Measurements from ENCODE around the gene SOX13.
A peak's percentile ranks its signal among the peaks of the same experiment; 100 is the strongest.

The SOX13 gene

DNA sequence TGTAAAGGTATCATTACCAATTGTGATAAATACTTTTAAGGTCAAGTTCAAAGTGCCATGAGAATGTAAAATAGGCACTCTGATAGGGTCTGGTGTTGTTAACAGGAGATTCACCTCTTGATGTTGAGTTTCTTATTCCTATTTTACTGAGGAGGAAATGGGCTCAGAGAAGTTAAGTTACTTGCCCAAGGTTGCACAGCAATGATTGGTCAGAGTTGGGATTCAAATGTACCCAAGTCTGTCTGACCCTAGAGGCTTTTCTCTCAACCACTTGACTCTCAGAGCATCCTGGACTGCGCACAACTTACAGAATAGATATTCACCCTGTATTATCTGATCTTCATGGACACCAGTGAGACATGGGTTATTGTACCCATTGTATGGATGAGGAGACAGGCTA is 33.9 kb downstream of the SOX13 start:
- no peak for DNase-seq (ENCODE audit: low spot score)

DNA sequence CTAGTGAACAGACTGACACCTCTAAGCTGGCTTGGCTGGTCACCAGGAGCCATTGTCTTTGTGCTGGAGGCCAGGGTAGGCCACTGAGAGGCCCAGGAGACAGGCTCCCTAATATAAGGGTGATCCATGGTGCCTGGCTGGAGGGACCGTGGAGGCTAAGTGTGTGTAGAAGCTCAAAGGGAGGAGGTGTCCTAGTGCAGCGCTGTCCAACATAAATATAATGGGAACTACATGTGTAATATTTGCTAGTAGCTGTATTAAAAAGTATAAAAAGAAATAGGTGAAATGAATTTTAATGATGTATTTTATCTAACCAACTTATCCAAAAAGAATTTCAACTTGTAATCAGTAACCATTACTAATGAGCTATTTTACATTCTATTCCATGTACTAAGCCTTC is 35.0 kb downstream of the SOX13 start:
- DNase-seq (ENCODE audit: low spot score): no peak

GRCh38 chr1:204108312-204109141 is 35.6 kb downstream of the SOX13 start:
- no peak for DNase-seq (ENCODE audit: low spot score)

DNA sequence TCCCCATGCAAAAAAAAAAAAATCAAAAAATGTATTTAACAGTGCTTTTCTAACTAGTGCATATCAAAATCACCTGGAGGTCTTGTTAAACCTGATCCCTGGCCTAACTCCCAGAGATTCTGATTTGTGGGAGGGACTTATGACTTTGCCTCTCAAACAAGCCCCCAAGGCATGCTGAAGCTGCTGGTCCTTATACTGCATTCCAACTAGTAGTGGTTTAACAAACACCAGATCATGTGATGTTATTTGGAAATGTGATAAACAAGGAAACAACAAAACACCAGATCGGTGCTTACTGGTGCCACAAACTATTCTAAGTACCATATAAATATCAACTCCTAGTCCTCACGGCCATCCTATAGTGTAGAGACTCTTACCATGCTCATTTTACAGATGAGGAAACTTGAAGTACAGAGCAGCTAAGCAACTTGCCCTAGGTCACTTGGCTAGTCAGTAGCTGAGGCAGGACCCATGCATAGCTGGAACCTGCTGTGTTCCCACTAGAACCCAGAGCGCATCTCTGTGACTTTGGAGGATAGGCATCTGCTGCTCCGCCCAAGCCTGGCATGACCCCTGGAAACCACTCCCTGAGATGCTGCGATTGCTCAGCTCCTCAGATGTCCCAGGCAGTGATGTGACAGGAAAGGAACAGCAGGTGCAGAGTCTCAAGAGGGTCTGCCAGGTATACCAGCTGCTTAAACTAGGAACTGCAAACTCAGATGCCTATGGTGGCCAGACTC is 38.1 kb downstream of the SOX13 start:
- DNase-seq (ENCODE audit: low spot score): no peak

DNA sequence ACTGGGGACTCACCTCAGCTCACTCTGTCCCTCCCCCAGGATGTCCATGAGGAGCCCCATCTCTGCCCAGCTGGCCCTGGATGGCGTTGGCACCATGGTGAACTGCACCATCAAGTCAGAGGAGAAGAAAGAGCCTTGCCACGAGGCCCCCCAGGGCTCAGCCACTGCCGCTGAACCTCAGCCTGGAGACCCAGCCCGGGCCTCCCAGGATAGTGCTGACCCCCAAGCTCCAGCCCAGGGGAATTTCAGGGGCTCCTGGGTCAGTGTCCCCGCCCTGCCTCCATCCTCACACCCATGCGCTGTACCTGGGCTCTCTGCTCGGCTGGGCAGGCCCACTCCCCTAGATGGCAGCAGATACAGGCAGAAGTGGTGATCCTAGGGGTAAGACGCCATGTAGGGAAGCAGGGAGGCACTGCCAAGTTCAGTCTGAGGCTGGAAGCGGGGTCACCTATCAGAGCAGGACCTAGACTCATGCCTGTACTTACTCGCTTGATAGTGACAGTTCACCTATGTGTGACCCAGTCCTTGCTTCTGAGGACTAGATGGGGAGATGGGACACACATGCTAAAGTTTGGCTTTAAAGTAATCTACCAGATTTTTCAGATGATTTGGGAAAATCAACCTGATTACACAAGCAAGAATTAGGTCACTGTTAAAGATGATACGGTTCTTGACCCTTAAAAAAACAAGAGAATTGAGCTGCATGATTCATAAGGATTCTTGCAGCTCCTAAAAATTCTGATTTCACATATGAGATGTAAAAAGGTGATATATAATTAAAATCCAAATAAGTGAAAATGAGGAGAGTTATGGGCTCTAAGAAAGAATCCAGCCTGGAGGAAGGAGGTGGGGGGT is 40.2 kb downstream of the SOX13 start:
- DNase-seq (ENCODE audit: low spot score): no peak

DNA sequence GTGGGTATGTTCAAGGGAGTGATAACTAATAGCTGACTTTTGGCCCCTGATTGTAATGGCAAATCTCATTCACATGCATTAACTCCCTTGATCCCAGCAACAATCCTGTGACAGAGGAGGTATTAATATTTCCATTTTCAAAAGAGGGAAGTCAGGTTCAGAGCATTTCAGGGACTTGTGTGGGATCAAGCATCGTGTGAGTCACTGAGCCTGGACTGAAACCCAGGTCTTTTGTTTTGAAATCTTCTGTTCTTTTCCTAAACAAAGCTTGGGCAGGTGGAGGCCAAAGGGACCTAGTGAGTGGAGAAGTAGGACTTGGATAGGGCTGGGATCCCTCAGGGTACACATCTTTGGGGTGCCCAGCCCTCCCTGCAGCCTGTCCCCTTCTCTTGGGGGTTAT is 41.0 kb downstream of the SOX13 start:
- DNase-seq (ENCODE audit: low spot score): no peak

GRCh38 chr1:204114606-204115005 is 41.7 kb downstream of the SOX13 start:
- DNase-seq (ENCODE audit: low spot score): no peak

DNA sequence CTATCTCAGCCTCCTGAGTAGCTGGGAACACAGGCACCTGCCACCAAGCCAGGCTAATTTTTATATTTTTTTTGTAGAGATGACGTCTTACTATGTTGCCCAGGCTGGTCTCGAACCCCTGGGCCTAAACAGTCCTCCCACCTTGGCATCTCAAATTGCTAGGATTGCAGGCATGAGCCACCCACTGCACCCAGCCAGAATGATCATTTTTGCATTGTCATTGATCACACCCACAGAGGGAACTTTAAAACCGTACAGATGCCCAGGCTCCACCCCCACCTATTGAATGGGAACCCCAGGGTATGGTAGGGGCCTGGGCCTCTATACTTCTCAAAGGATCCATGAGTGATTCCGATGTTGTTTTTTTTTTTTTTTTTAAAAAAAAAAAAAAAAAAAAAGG is 42.2 kb downstream of the SOX13 start:
- no peak for DNase-seq (ENCODE audit: low spot score)

- DNase-seq (ENCODE audit: low spot score): no peak
Measured at GRCh38 chr1:204116539-204116938, 43.6 kb downstream of the SOX13 start.

- no peak for DNase-seq (ENCODE audit: low spot score)
Measured at GRCh38 chr1:204121840-204122555, 49.1 kb downstream of the SOX13 start.

DNA sequence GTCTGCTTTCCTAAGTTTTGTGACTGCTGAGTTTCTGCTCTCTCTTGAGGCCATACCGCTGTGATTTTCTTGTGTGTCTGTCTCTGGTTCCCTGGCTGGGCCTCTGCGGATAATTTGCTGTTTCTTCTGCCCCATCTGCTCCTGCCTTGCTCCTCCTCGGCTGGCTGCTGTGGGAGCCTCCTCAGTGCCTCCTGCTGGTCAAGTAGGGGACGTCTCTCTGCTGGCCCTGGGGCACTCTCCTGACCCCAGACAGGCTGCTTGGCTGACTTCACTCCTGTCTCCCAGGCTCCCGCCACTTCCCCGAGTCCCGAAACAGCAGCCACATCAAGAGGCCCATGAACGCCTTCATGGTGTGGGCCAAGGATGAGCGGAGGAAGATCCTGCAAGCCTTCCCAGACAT is 50.5 kb downstream of the SOX13 start:
- peak; percentile 67 for DNase-seq (ENCODE audit: low spot score)

- DNase-seq (ENCODE audit: low spot score): no peak
Measured at GRCh38 chr1:204124639-204125038, 51.7 kb downstream of the SOX13 start.

DNA sequence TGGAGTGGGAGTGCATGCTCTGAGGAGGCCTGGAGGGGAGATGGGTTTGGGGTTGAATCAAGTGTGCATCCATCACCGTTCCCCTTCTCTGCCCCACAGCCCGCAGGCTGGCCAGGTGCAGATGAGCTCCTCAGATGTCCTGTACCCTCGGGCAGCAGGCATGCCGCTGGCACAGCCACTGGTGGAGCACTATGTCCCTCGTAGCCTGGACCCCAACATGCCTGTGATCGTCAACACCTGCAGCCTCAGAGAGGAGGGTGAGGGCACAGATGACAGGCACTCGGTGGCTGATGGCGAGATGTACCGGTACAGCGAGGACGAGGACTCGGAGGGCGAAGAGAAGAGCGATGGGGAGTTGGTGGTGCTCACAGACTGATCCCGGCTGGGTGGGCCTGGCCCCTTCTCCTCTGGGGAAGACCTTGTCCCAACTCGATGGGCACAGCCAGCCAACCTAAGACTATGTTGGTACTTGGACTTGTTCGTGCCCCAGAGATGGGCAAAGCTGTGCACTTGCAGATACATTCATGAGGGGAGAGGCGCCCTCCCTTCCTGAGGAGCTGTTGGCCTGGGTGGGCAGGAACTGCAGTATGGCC is 52.9 kb downstream of the SOX13 start:
- DNase-seq (ENCODE audit: low spot score): no peak

DNA sequence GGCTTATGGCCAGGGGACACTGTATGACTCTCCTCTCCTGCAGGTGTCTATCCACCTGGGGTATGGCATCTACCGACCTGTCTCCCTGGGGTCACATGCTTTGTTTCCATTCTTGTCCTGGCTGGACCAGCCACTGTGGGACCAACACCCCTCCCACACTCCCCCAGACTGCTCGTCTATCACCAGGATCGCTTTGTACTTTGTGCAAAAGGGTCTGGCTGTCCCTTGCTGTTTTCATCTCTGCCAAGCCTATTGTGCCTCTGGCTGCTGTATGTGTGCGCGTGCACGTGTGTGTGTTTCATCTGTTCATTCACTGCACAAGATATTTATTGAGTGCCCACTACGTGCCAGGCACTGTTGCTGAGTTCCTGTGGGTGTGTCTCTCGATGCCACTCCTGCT is 53.5 kb downstream of the SOX13 start:
- no peak for DNase-seq (ENCODE audit: low spot score)

DNA sequence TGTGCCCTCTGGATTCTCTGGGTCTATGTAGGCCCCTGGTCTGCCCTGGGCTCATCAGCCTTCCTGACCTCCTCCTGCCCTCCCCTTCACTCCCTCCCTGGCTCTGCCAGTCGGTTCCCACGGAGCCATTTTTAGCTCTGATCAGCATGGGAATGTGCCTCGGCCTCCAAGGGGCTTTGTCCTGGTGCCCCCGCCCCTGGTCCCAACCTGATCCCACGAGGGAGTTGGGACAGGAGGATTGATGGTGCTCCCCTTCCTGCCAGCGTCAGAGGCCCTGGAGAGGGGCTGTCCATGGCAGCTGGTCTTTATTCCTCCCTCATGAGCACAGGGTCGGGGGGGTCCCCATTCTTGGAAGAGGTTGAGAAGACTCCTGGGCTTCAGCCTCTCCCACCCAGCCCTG is 54.0 kb downstream of the SOX13 start:
- no peak for DNase-seq (ENCODE audit: low spot score)

GRCh38 chr1:204127597-204128242 is 54.8 kb downstream of the SOX13 start:
- peak; percentile 79 for DNase-seq (ENCODE audit: low spot score)

DNA sequence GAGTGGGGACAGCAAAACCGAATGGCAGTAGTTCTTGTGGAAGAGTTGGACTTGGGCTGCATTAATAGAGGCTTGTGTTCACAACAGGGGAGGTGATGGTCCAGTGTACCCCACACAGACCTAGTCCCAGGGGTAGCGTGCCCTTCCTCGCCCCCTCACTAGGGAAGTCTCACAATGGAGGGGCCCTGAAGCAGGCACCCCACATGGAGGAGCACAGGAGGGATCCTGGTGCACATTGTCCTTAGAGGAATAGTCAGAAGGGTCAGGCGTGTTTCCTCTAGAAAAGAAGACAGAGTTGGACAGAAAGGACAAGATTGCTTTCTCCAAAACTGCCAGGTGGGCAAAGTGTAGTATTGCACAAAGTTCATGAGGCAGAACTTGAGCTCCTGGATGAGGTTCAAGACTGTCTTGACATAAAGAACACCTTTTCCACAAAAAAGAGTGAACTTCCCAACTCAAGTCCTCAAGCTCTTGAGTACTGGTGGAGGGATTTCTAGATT is 55.6 kb downstream of the SOX13 start:
- DNase-seq (ENCODE audit: low spot score): no peak

DNA sequence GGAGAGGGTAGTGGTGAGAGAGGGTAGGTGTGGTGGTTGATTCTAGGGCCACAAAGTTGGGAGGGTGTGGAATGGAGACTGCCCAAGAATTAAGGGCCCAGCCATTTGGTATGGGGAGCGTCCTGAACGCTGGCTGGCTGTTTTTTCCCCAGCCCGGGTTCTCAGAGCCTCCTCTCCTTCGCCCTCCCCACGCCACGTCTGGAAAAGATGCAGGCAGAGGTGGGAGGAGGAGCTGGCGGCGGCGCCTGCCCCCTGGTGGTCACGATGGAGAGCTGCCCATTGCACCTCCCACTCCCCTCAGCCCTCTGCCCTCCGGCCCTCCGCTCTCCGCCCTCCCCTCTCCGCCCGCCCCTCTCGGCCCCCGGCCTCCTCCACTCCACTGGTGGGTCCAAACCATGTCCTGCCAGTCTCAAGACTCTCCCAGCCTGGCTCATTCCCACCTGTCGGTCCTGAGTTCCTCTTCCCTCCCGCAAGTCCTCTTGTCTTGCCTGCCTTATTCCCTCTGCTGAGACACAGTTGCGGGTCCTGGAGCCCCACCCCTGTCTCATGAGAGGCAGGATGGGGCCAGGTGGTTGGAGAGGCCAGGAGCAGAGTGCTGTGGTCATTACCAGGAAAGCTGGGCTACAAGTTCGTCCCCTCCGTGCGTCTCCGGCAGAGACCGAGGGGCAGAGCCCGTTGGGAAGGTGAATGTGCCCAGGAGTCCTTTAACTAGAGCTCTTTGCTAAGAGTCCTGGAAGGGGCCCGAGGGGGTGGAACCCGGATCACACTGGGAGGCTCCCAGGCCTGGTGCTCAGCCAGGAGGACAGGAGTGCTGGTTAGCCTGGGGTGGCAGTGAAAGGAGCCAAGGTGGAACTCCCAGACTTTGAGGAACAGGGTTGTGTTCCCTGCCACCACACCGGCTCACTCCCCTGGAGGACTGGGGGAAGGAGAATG is 56.3 kb downstream of the SOX13 start:
- DNase-seq (ENCODE audit: low spot score): peak; percentile 90

DNA sequence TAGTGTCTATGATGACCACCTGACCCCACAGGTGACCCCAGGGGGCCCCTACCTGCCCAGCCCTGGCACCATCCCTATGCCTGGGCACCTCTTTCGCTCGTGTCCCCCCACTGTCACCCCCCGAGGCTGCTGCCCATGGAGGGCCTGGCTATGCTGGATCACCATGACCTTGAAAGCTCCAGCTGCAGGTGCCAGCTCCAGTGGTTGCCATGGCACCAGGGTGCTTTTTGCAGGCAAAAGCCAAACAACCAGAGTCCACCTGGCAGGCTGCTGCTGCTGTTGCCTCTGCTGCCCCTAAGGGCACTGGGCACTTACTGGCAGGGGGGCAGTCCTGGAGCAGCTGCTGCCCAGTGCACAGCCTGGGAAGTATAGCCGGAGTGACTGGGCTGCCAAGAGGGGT is 57.3 kb downstream of the SOX13 start:
- no peak for DNase-seq (ENCODE audit: low spot score)

All from HuH-7.5 (cell line).